Measurements from ENCODE around the gene EAPP. TPM values are rescaled to one million over a fixed set of nuclear protein-coding genes. Genes with fewer than 3 reads are reported as not detected.

Gene EAPP
- total and polyA plus RNA-seq, 2 of the 13 experiments (the other 11 are each of a cell fraction or from before 2014, with no cell fraction given): 68.7 to 110 TPM

GRCh38 chr14:34540181-34541059 lies 919 bp upstream of the EAPP start (continued):
- peak; percentile 90; the same call in 1 of the 2 replicates for TF ChIP-seq ZXDC (CRISPR knock-in tag; IDR thresholded peaks at IDR 0.05)
- peak; percentile 44 for TF ChIP-seq ZNF883 (CRISPR knock-in tag; IDR thresholded peaks at IDR 0.05; ENCODE audit: not compliant biosample characterization)
- TF ChIP-seq ZNF331 (CRISPR knock-in tag; IDR thresholded peaks at IDR 0.05): peak; percentile 24; the same call in 1 of the 2 replicates
- peak; percentile 31; the same call in 1 of the 2 replicates for TF ChIP-seq ZNF274 (CRISPR knock-in tag; IDR thresholded peaks at IDR 0.05)
- 0 out of 2 replicates have a peak, but pooled peaks have one; percentile 60 for TF ChIP-seq NAIF1 (CRISPR knock-in tag; IDR thresholded peaks at IDR 0.05; ENCODE audit: borderline replicate concordance)
- TF ChIP-seq SPEN (CRISPR knock-in tag; IDR thresholded peaks at IDR 0.05; ENCODE audit: low read depth): peak; percentile 66; the same call in 1 of the 2 replicates
- TF ChIP-seq TIGD3 (CRISPR knock-in tag; IDR thresholded peaks at IDR 0.05; ENCODE audit: borderline replicate concordance): peak; percentile 76; the same call in 1 of the 2 replicates
- TF ChIP-seq SNAPC5 (CRISPR knock-in tag; IDR thresholded peaks at IDR 0.05; ENCODE audit: borderline replicate concordance): peak; percentile 63; the same call in 1 of the 2 replicates
- 0 out of 2 replicates have a peak, but pooled peaks have one; percentile 35 for TF ChIP-seq DRAP1 (CRISPR knock-in tag; IDR thresholded peaks at IDR 0.05)
- peak; percentile 29; the same call in 1 of the 2 replicates for TF ChIP-seq RARA (CRISPR knock-in tag; IDR thresholded peaks at IDR 0.05)
- TF ChIP-seq ZNF652 (CRISPR knock-in tag; IDR thresholded peaks at IDR 0.05; ENCODE audit: borderline replicate concordance, low read depth): 0 out of 2 replicates have a peak, but pooled peaks have one; percentile 8
- 0 out of 2 replicates have a peak, but pooled peaks have one; percentile 61 for TF ChIP-seq HES4 (CRISPR knock-in tag; IDR thresholded peaks at IDR 0.05; ENCODE audit: borderline replicate concordance)
- TF ChIP-seq ZNF619 (CRISPR knock-in tag; IDR thresholded peaks at IDR 0.05): 0 out of 2 replicates have a peak, but pooled peaks have one; percentile 74
- peak; percentile 17; the same call in 1 of the 2 replicates for TF ChIP-seq TOPORS (CRISPR knock-in tag; IDR thresholded peaks at IDR 0.05)
- TF ChIP-seq ZNF839 (CRISPR knock-in tag; IDR thresholded peaks at IDR 0.05; ENCODE audit: borderline replicate concordance): peak; percentile 81; the same call in 1 of the 2 replicates
- TF ChIP-seq TARDBP (CRISPR knock-in tag; IDR thresholded peaks at IDR 0.05): peak; percentile 64
- TF ChIP-seq ZSCAN5A (CRISPR knock-in tag; IDR thresholded peaks at IDR 0.05; ENCODE audit: borderline replicate concordance): 0 out of 2 replicates have a peak, but pooled peaks have one; percentile 35
- TF ChIP-seq ZNF589 (CRISPR knock-in tag; conservative IDR thresholded peaks at IDR 0.05): peak; percentile 85; the same call in 1 of the 2 replicates
- peak; percentile 94 for TF ChIP-seq BCL6 (CRISPR knock-in tag; IDR thresholded peaks at IDR 0.05)
- peak; percentile 82; the same call in 1 of the 2 replicates for TF ChIP-seq ZNF790 (CRISPR knock-in tag; IDR thresholded peaks at IDR 0.05; ENCODE audit: borderline replicate concordance)
- 0 out of 4 replicates have a peak, but pooled peaks of 1 of the 2 experiments have one; percentile 32 for TF ChIP-seq NR2F1 (CRISPR knock-in tag; IDR thresholded peaks at IDR 0.05)
